Measurements from ENCODE around the gene RPTOR. TPM values are rescaled to one million over a fixed set of nuclear protein-coding genes. Genes with fewer than 3 reads are reported as not detected.

Gene RPTOR
- polyA plus RNA-seq, 2 donors, result 7.1 to 10.5 TPM

GRCh38 chr17:80856863-80857755 lies 312.5 kb downstream of the RPTOR start:
- no peaks in the 10 kb centered on the region for H3K9me3 ChIP-seq (ENCODE audit: control insufficient read depth in 2 of 2, insufficient read depth in 1 of 2, low read depth in 1 of 2, low read length in 1 of 2)
- H3K27me3 ChIP-seq (ENCODE audit: control insufficient read depth in 1 of 2, insufficient read depth in 2 of 2, low read length in 2 of 2), result no peaks in the 10 kb centered on the region
- H3K4me3 ChIP-seq (ENCODE audit: low read depth in 1 of 2, low read length in 2 of 2), result no peak overlapping the region
- 93% methylated on average over 27 of the region's 27 CpGs for WGBS, 2 donors
- peaks cover 0 to 22% of the 10 kb centered on the region in 2 donors for H3K36me3 ChIP-seq (ENCODE audit: control insufficient read depth in 2 of 2, insufficient read depth in 2 of 2, low read length in 1 of 2)
- H3K27ac ChIP-seq (ENCODE audit: low read depth in 2 of 2, low read length in 1 of 2), result peak overlapping the region in 1 of 2 donors; percentile 37
- H3K4me1 ChIP-seq (ENCODE audit: control insufficient read depth in 2 of 2, insufficient read depth in 2 of 2, low read length in 1 of 2), result peaks cover 5 to 11% of the 10 kb centered on the region in 2 donors

GRCh38 chr17:80857756-80858171 lies 313.1 kb downstream of the RPTOR start:
- 95 to 97% methylated on average over 25 of the region's 25 CpGs for WGBS, 2 donors
- H3K4me3 ChIP-seq (ENCODE audit: low read depth in 1 of 2, low read length in 2 of 2), result no peak overlapping the region
- no peak overlapping the region for H3K27ac ChIP-seq (ENCODE audit: low read depth in 2 of 2, low read length in 1 of 2)
- H3K27me3 ChIP-seq (ENCODE audit: control insufficient read depth in 1 of 2, insufficient read depth in 2 of 2, low read length in 2 of 2), result no peaks in the 10 kb centered on the region
- no peaks in the 10 kb centered on the region for H3K9me3 ChIP-seq (ENCODE audit: control insufficient read depth in 2 of 2, insufficient read depth in 1 of 2, low read depth in 1 of 2, low read length in 1 of 2)
- peaks cover 0 to 22% of the 10 kb centered on the region in 2 donors for H3K36me3 ChIP-seq (ENCODE audit: control insufficient read depth in 2 of 2, insufficient read depth in 2 of 2, low read length in 1 of 2)
- H3K4me1 ChIP-seq (ENCODE audit: control insufficient read depth in 2 of 2, insufficient read depth in 2 of 2, low read length in 1 of 2), result peaks cover 5 to 11% of the 10 kb centered on the region in 2 donors

- no peak overlapping the region for H3K27ac ChIP-seq (ENCODE audit: low read depth in 2 of 2, low read length in 1 of 2)
- H3K4me3 ChIP-seq (ENCODE audit: low read depth in 1 of 2, low read length in 2 of 2), result no peak overlapping the region
- H3K4me1 ChIP-seq (ENCODE audit: control insufficient read depth in 2 of 2, insufficient read depth in 2 of 2, low read length in 1 of 2), result peaks cover 5 to 11% of the 10 kb centered on the region in 2 donors
- H3K27me3 ChIP-seq (ENCODE audit: control insufficient read depth in 1 of 2, insufficient read depth in 2 of 2, low read length in 2 of 2), result no peaks in the 10 kb centered on the region
- no peaks in the 10 kb centered on the region for H3K9me3 ChIP-seq (ENCODE audit: control insufficient read depth in 2 of 2, insufficient read depth in 1 of 2, low read depth in 1 of 2, low read length in 1 of 2)
- 68 to 72% methylated on average over 20 of the region's 20 CpGs for WGBS, 2 donors
- peaks cover 0 to 18% of the 10 kb centered on the region in 2 donors for H3K36me3 ChIP-seq (ENCODE audit: control insufficient read depth in 2 of 2, insufficient read depth in 2 of 2, low read length in 1 of 2)
Measured at GRCh38 chr17:80858301-80859001, 313.8 kb downstream of the RPTOR start.

- peaks cover 5 to 11% of the 10 kb centered on the region in 2 donors for H3K4me1 ChIP-seq (ENCODE audit: control insufficient read depth in 2 of 2, insufficient read depth in 2 of 2, low read length in 1 of 2)
- no peaks in the 10 kb centered on the region for H3K9me3 ChIP-seq (ENCODE audit: control insufficient read depth in 2 of 2, insufficient read depth in 1 of 2, low read depth in 1 of 2, low read length in 1 of 2)
- WGBS, 2 donors, result 48 to 56% methylated on average over 40 of the region's 40 CpGs
- no peak overlapping the region for H3K27ac ChIP-seq (ENCODE audit: low read depth in 2 of 2, low read length in 1 of 2)
- H3K36me3 ChIP-seq (ENCODE audit: control insufficient read depth in 2 of 2, insufficient read depth in 2 of 2, low read length in 1 of 2), result peaks cover 0 to 18% of the 10 kb centered on the region in 2 donors
- no peak overlapping the region for H3K4me3 ChIP-seq (ENCODE audit: low read depth in 1 of 2, low read length in 2 of 2)
- H3K27me3 ChIP-seq (ENCODE audit: control insufficient read depth in 1 of 2, insufficient read depth in 2 of 2, low read length in 2 of 2), result no peaks in the 10 kb centered on the region
Measured at GRCh38 chr17:80859002-80859941, 314.6 kb downstream of the RPTOR start.

- Histone ChIP-seq H3K9me3 (ENCODE audit: control insufficient read depth in 2 of 2, insufficient read depth in 1 of 2, low read depth in 1 of 2, low read length in 1 of 2) (no peaks in the 10 kb centered on the region), H3K4me1 (ENCODE audit: control insufficient read depth in 2 of 2, insufficient read depth in 2 of 2, low read length in 1 of 2) (peaks cover 5 to 11% of the 10 kb centered on the region in 2 donors), H3K27me3 (ENCODE audit: control insufficient read depth in 1 of 2, insufficient read depth in 2 of 2, low read length in 2 of 2) (no peaks in the 10 kb centered on the region), H3K4me3 (ENCODE audit: low read depth in 1 of 2, low read length in 2 of 2) (no peak overlapping the region), H3K27ac (ENCODE audit: low read depth in 2 of 2, low read length in 1 of 2) (no peak overlapping the region), H3K36me3 (ENCODE audit: control insufficient read depth in 2 of 2, insufficient read depth in 2 of 2, low read length in 1 of 2) (peaks cover 0 to 18% of the 10 kb centered on the region in 2 donors)
- 92 to 95% methylated on average over 20 of the region's 20 CpGs for WGBS, 2 donors
Measured at GRCh38 chr17:80860101-80860671, 315.5 kb downstream of the RPTOR start.

- Histone ChIP-seq H3K27ac (ENCODE audit: low read depth in 2 of 2, low read length in 1 of 2) (no peak overlapping the region), H3K36me3 (ENCODE audit: control insufficient read depth in 2 of 2, insufficient read depth in 2 of 2, low read length in 1 of 2) (peaks cover 0 to 13% of the 10 kb centered on the region in 2 donors), H3K4me3 (ENCODE audit: low read depth in 1 of 2, low read length in 2 of 2) (no peak overlapping the region), H3K27me3 (ENCODE audit: control insufficient read depth in 1 of 2, insufficient read depth in 2 of 2, low read length in 2 of 2) (no peaks in the 10 kb centered on the region), H3K9me3 (ENCODE audit: control insufficient read depth in 2 of 2, insufficient read depth in 1 of 2, low read depth in 1 of 2, low read length in 1 of 2) (no peaks in the 10 kb centered on the region), H3K4me1 (ENCODE audit: control insufficient read depth in 2 of 2, insufficient read depth in 2 of 2, low read length in 1 of 2) (peaks cover 2 to 10% of the 10 kb centered on the region in 2 donors)
- 81 to 85% methylated on average over 11 of the region's 11 CpGs for WGBS, 2 donors
Measured at GRCh38 chr17:80860703-80861417, 316.2 kb downstream of the RPTOR start.

- Histone ChIP-seq H3K9me3 (ENCODE audit: control insufficient read depth in 2 of 2, insufficient read depth in 1 of 2, low read depth in 1 of 2, low read length in 1 of 2) (no peaks in the 10 kb centered on the region), H3K36me3 (ENCODE audit: control insufficient read depth in 2 of 2, insufficient read depth in 2 of 2, low read length in 1 of 2) (peaks cover 0 to 13% of the 10 kb centered on the region in 2 donors), H3K27me3 (ENCODE audit: control insufficient read depth in 1 of 2, insufficient read depth in 2 of 2, low read length in 2 of 2) (no peaks in the 10 kb centered on the region), H3K4me3 (ENCODE audit: low read depth in 1 of 2, low read length in 2 of 2) (no peak overlapping the region), H3K4me1 (ENCODE audit: control insufficient read depth in 2 of 2, insufficient read depth in 2 of 2, low read length in 1 of 2) (peaks cover 2 to 10% of the 10 kb centered on the region in 2 donors), H3K27ac (ENCODE audit: low read depth in 2 of 2, low read length in 1 of 2) (no peak overlapping the region)
- 69 to 72% methylated on average over 11 of the region's 11 CpGs for WGBS, 2 donors
Measured at GRCh38 chr17:80861418-80861815, 316.8 kb downstream of the RPTOR start.

- Histone ChIP-seq H3K36me3 (ENCODE audit: control insufficient read depth in 2 of 2, insufficient read depth in 2 of 2, low read length in 1 of 2) (peaks cover 0 to 11% of the 10 kb centered on the region in 2 donors), H3K4me3 (ENCODE audit: low read depth in 1 of 2, low read length in 2 of 2) (no peak overlapping the region), H3K9me3 (ENCODE audit: control insufficient read depth in 2 of 2, insufficient read depth in 1 of 2, low read depth in 1 of 2, low read length in 1 of 2) (no peaks in the 10 kb centered on the region), H3K27me3 (ENCODE audit: control insufficient read depth in 1 of 2, insufficient read depth in 2 of 2, low read length in 2 of 2) (no peaks in the 10 kb centered on the region), H3K27ac (ENCODE audit: low read depth in 2 of 2, low read length in 1 of 2) (no peak overlapping the region), H3K4me1 (ENCODE audit: control insufficient read depth in 2 of 2, insufficient read depth in 2 of 2, low read length in 1 of 2) (peaks cover 2 to 10% of the 10 kb centered on the region in 2 donors)
- 37 to 56% methylated on average over 8 of the region's 8 CpGs for WGBS, 2 donors
Measured at GRCh38 chr17:80861892-80862291, 317.3 kb downstream of the RPTOR start.
